GM18502 (cell line): ENCODE measurements around the gene PAGE2B.
"Not testable (repeated sequence)": the region's sequence is repeated elsewhere in the genome, so short reads cannot be mapped to it uniquely, and the experiment has no call there.

Experiments used
- ATAC-seq: cut with Tn5 transposase; IDR thresholded peaks from one replicate; pipeline ENCODE4 v1.9.1; 2021; ENCODE audit warnings: mild to moderate bottlenecking; ENCODE audit not compliant: unreplicated experiment, poor library complexity

PAGE2B gene

GRCh38 chrX:55107262-55107661, 32.4 kb downstream of the PAGE2B start:
- ATAC-seq, result no peak

DNA sequence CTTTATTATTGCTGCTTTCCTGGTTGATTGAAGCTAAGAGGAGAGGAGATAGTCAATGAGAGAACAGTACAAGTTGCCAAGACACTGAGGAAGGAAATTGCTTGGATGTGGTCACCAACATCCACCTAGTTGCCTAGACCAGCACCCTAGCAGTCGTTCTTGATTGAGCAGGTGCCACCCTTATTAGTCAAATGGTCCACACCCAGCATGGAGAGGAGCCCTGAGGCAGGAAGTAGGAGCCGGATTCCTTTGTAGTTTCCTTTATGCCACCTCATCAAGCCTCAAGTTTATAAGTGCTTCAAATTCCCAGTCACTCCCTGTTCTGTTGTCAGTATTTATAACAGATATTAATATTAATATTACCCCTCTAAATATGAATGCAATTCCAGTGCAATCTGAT, 33.1 kb downstream of the PAGE2B start:
- no peak for ATAC-seq

DNA sequence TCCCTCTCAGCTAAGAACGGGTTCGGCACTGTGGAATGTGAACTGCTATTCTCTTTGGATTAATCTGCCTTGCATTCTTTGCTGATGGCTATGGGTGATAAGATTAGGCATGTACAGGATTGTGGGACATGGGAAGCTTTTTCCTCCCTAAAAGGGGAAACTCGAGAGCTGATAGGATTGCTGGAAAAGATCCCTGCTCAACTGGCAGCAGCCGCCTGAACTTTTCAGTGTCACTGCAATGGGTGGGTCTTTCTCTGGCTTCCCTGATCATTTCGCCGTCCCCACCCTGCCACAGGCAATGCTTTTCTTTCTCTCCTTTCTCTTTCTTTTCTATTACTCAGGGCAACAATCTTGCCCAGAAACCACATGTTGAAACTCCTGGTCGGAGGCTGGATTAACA, 34.5 kb downstream of the PAGE2B start:
- no peak for ATAC-seq

DNA sequence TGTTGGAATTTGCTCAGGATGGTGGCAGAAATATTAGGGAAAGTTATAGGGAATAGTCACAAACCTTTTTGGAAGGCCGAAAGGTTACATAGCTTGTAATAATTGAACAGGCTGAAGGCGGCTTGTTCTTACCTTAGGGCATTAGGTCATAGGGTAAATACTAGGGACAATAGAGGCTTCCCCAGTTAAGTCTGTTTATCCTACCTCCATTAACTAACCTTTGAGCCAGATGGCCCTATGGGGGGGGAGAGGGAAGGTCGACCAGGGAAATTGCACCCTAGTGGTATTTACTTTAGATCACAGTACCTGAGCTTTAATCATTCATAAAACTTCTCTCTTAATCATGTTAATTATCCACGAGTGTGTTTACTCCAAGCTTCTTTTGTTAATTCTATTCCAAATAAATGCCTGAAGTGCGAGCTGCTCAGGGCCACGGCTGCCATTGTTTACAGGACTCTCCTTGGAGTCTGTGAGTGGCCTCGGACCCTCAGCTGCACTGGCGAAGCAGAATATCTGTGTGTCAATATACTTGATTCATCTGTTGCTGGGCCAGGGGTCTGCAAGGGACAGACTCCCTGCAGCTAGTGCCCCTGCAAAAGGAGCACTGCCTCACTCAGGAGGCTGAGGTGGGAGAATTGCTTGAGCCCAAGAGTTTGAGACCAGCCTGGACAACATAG, 36.9 kb downstream of the PAGE2B start:
- no peak for ATAC-seq

DNA sequence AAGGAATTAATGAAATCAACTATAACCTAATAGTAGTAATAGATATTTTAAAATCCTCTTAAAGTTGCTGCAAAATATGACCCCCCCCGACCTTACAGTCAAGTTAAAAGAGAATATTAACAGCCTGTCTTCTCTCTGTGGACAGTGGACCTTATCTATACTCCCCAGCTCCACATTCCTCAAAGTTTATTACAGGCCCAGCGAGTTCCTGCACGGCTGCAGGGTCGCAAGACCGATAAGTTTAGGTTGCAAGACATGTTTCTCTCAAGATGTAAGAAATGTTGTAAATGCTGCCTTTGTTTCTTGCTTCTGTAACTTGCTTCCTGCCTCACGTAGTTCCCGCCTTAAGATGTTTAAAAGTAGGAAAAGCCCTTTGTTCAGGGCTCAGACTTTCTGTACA, 41.8 kb downstream of the PAGE2B start:
- ATAC-seq, result not testable (repeated sequence)

DNA sequence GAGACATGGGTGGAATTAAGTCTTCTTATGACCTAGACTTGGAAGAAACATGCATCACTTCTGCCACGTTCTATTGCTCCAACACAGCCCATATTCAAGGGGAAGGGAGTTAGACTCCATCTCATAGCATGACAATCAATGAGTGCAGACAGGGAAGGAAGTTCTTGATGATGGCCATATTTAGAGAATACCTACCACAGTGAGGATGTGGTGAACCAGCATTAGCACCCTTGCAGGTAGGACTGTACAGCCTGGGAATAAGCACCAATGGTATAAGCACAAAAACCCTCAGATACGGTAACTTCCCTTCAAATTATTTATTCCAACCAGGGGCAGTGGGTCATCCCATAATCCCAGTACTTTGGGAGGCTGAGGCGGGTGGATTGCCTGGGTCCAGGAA, 43.7 kb downstream of the PAGE2B start:
- ATAC-seq, result no peak

DNA sequence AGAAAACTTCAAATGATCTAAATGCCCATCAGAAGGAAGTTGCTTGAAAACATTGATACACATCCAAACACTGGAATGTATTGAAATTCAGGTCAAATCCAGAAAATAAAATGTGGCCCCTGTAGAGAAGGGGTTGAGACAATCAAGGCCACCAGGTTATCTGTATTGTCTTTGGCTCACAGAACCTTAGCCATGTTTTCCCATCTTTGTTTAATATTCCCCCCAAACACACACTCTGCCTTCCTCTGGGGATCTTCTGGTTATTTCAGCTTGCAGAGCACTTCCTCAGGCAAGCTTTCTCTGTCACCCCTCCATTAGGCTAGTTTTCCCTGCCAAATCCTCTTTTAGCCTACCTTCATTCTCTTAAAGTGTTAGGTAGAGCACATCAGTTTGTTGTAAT, 44.4 kb downstream of the PAGE2B start:
- no peak for ATAC-seq

GRCh38 chrX:55119712-55120111, 44.9 kb downstream of the PAGE2B start:
- no peak for ATAC-seq

GRCh38 chrX:55120761-55121358, 46.0 kb downstream of the PAGE2B start:
- ATAC-seq, result no peak

DNA sequence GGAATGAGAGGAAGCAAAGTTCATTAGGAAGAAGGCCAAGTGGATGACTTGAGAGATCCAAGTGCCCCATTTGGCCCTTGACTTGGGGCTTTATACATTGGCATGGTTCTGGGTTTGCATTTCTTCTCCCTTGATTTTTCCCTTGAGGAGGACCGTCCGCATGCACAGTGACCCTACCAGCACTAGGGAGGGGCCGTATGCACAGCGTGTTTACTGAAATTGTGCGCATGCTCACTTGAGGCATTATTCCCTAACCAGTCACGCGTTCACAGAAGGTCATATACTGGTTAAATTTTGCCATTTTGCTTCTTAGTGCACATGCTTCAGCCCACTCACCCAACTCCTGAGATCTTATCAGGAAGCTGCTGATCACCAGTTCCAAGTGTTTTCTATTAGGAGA, 49.1 kb downstream of the PAGE2B start:
- no peak for ATAC-seq

DNA sequence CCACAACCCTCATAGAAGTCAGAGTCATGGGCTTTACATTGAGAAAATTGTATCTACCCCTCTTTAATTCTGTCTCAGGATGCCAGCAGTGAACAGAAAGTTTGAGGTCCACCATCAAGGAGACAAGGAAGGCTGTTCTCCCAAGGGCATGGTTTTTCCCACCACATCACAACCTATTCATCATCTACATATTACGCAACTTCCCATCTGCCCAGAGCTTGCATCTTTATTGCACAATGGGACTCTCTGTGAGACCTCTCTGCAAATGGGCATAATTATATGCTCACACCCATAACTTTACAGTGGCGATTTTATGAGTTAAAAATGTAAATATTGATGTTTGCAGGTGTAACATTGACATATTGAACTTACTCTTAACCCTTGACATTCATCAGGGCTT, 52.9 kb downstream of the PAGE2B start:
- no peak for ATAC-seq
